Loucy (cell line): Measurements from ENCODE around the gene JAG2.

Experiments used
- EZH2phosphoT487 ChIP-seq: fragments of 200-600 bp; IDR thresholded peaks from 2 replicates; pipeline ENCODE4 v1.6.1; 2018; ENCODE audit warnings: antibody characterized with exemption, mild to moderate bottlenecking, moderate library complexity, borderline replicate concordance
- TF ChIP-seq, protein P1 (sequence below): fragments of 200-600 bp; sonication (generic); conservative IDR thresholded peaks from 2 replicates; pipeline ENCODE4 v1.5.1; 2014; ENCODE audit warnings: mild to moderate bottlenecking, antibody characterized with exemption, low read length

DNA sequence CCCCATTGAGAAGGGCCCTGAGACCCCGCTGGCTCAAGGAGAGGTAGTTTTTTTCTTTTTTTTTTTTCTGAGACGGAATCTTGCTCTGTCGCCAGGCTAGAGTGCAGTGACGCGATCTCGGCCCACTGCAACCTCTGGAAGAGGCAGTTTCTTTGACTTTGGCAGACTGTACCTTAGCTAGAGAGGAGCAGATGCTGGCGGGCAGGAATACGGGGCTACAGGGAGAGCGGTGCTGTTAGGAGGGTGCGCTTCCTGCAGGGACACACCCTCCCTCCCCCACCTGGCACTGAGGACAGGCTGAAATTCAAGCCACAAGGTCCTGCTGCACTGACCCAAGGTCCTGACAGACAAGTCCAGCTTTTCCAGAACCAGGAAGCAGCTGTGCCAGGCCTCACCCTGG is 44.8 kb upstream of the JAG2 start:
- TF ChIP-seq, protein P1, sequence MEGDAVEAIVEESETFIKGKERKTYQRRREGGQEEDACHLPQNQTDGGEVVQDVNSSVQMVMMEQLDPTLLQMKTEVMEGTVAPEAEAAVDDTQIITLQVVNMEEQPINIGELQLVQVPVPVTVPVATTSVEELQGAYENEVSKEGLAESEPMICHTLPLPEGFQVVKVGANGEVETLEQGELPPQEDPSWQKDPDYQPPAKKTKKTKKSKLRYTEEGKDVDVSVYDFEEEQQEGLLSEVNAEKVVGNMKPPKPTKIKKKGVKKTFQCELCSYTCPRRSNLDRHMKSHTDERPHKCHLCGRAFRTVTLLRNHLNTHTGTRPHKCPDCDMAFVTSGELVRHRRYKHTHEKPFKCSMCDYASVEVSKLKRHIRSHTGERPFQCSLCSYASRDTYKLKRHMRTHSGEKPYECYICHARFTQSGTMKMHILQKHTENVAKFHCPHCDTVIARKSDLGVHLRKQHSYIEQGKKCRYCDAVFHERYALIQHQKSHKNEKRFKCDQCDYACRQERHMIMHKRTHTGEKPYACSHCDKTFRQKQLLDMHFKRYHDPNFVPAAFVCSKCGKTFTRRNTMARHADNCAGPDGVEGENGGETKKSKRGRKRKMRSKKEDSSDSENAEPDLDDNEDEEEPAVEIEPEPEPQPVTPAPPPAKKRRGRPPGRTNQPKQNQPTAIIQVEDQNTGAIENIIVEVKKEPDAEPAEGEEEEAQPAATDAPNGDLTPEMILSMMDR: no peak
- TF ChIP-seq EZH2phosphoT487: no peak
